ENCODE data around the gene SLC22A31. TPM values are rescaled to one million over a fixed set of nuclear protein-coding genes. Genes with fewer than 3 reads are reported as not detected.

The SLC22A31 gene
- total and polyA plus RNA-seq, 2 experiments from 2014 or later = 2.1 to 13.8 TPM

- TF ChIP-seq ZNF114 (CRISPR knock-in tag; IDR thresholded peaks at IDR 0.05) = no peak
- TF ChIP-seq CREB1 (CRISPR knock-in tag; IDR thresholded peaks at IDR 0.05; ENCODE audit: low read depth) = no peak
- TF ChIP-seq CTCF (conservative IDR thresholded peaks at IDR 0.05; ENCODE audit: low read depth in 2 of 2) = no peak
- no peak for TF ChIP-seq ZNF462 (CRISPR knock-in tag; IDR thresholded peaks at IDR 0.05)
- TF ChIP-seq ZNF331 (CRISPR knock-in tag; IDR thresholded peaks at IDR 0.05; ENCODE audit: low read depth) = no peak
- TF ChIP-seq STAT1 (IDR thresholded peaks at IDR 0.05; ENCODE audit: unreplicated experiment) = no peak
- no peak for TF ChIP-seq REST (IDR thresholded peaks at IDR 0.05; ENCODE audit: unreplicated experiment)
- no peak for TF ChIP-seq ETS1 (IDR thresholded peaks at IDR 0.05)
- no peak for TF ChIP-seq EZH2 (IDR thresholded peaks at IDR 0.05; ENCODE audit: low read depth, unreplicated experiment)
- no peak for TF ChIP-seq POLR2AphosphoS5 (IDR thresholded peaks at IDR 0.05; ENCODE audit: low read depth)
- TF ChIP-seq JUNB (IDR thresholded peaks at IDR 0.05; ENCODE audit: unreplicated experiment) = no peak
- no peak for TF ChIP-seq EZH2phosphoT487 (IDR thresholded peaks at IDR 0.05; ENCODE audit: unreplicated experiment)
- no peak for TF ChIP-seq NANOG (IDR thresholded peaks at IDR 0.05; ENCODE audit: borderline replicate concordance)
- Histone ChIP-seq H3K79me2 (replicated peaks; ENCODE audit: insufficient read depth) (no peaks in the 10 kb centered on the region), H3K27me3 (ENCODE audit: insufficient read depth) (no peaks in the 10 kb centered on the region), H4K20me1 (replicated peaks; ENCODE audit: insufficient read depth) (no peaks in the 10 kb centered on the region), H3K36me3 (ENCODE audit: insufficient read depth) (no peaks in the 10 kb centered on the region), H3K9me2 (ENCODE audit: insufficient read depth) (no peaks in the 10 kb centered on the region), H3K4me2 (no peak overlapping the region), H3K4me1 (ENCODE audit: insufficient read depth) (no peaks in the 10 kb centered on the region), H3K27ac (ENCODE audit: low read depth) (no peak overlapping the region), H2AFZ (no peak overlapping the region), H3K4me3 (no peak overlapping the region), H3F3A (replicated peaks; ENCODE audit: low read depth) (no peaks in the 10 kb centered on the region)
- no peak for DNase-seq (ENCODE audit: low spot score)
- Mint-ChIP-seq H3K9me3 (peaks cover 5% of the 10 kb centered on the region; the same call in 1 of the 3 replicates), H3K4me1 (no peaks in the 10 kb centered on the region), H3K4me3 (no peak overlapping the region), H3K36me3 (ENCODE audit: low read depth) (no peaks in the 10 kb centered on the region), H3K27me3 (ENCODE audit: insufficient read depth, low read depth, poor library complexity) (peaks cover 15% of the 10 kb centered on the region), H3K27ac (no peak overlapping the region)
- ATAC-seq = no peak
Observed at GRCh38 chr16:89194340-89195311, 5.7 kb downstream of the SLC22A31 start.

All from GM23338 (cell line).